HCT116 (cell line): ENCODE measurements around the gene ATP5MC3. TPM values are rescaled to one million over a fixed set of nuclear protein-coding genes. Genes with fewer than 3 reads are reported as not detected.
A peak's percentile ranks its signal among the peaks of the same experiment; 100 is the strongest.

Experiments used
- ATAC-seq: fragments of 200-7000 bp; cut with Tn5 transposase; 2 replicates; pipeline ENCODE4 v1.9.1; 2020; ENCODE audit warnings: mild to moderate bottlenecking, moderate library complexity
- Bru-seq: library from RNA; stranded (reverse); fragments of 400-500 nt; gene quantifications from one replicate; lab custom pipeline; 2021; lab: Mats Ljungman, UMichigan
- BruChase-seq, 2 experiments: library from RNA; stranded (reverse); fragments of 400-500 nt; gene quantifications; one replicate each; lab custom pipeline; 2021; lab: Mats Ljungman, UMichigan
- BruUV-seq: library from RNA; stranded (reverse); fragments of 400-500 nt; replicated peaks from 2 replicates; lab custom pipeline; 2021; lab: Mats Ljungman, UMichigan
- CTCF ChIA-PET: fragments of 300-600 bp; sonication (Branson Sonifier 250); formaldehyde crosslinking; loops from one replicate; lab custom pipeline; 2021; ENCODE audit warnings: antibody characterized with exemption; lab: Charles Lee
- POLR2A ChIA-PET: fragments of 300-600, 350-600 bp; sonication (Branson Sonifier 250); formaldehyde crosslinking; loops from one replicate; lab custom pipeline; 2021; ENCODE audit warnings: antibody characterized with exemption; lab: Charles Lee
- RAD21 ChIA-PET, 2 experiments: fragments of 300-600 bp; sonication (Branson Sonifier 250); formaldehyde crosslinking; loops; one replicate each; lab custom pipeline; 2023; ENCODE audit warnings: low total read pairs in 2 of 2; ENCODE audit not compliant: uncharacterized antibody in 2 of 2, unreplicated experiment in 2 of 2, low non-redundant PET in 1 of 2; lab: Charles Lee
- DNase-seq: peaks from one replicate; pipeline ENCODE4 v3.0.0-alpha.2; 2010; ENCODE audit warnings: low read depth, low spot score
- H2AFZ ChIP-seq: fragments of 200-600 bp; shearing (Covaris generic), sonication (generic); 2 replicates; pipeline ENCODE4 v1.6.1; 2017; ENCODE audit warnings: low read depth, mixed run types, mixed read lengths, antibody characterized with exemption, low read length; ENCODE audit not compliant: poor library complexity, severe bottlenecking
- H3K27ac ChIP-seq: 2 replicates; pipeline ENCODE4 v1.5.1; 2012; ENCODE audit warnings: low read depth, low read length
- H3K27me3 ChIP-seq: fragments of 200-600 bp; sonication (generic); 2 replicates; pipeline ENCODE4 v1.6.1; 2016; ENCODE audit warnings: mixed run types, low read length, mixed read lengths; ENCODE audit not compliant: insufficient read depth
- H3K36me3 ChIP-seq, 2 experiments: fragments of 200-500 bp in 1 of 2; fragments of 200-600 bp in 1 of 2; sonication (Bioruptor generic) in 1 of 2; sonication (generic) in 1 of 2; 2 replicates each; pipeline versions ENCODE4 v1.5.1 to v1.6.1; 2014 to 2016; ENCODE audit warnings: low read length in 2 of 2, inconsistent platforms in 1 of 2, mixed read lengths in 1 of 2, mixed run types in 1 of 2; ENCODE audit not compliant: insufficient read depth in 2 of 2, control insufficient read depth in 1 of 2
- H3K4me1 ChIP-seq, 2 experiments: fragments of 200-600 bp in 1 of 2; sonication (generic) in 1 of 2; 2 replicates each; pipeline versions ENCODE4 v1.5.1 to v1.6.1; 2012 to 2017; ENCODE audit warnings: low read length in 2 of 2, inconsistent platforms in 1 of 2, mild to moderate bottlenecking in 1 of 2, mixed read lengths in 1 of 2, mixed run types in 1 of 2, moderate library complexity in 1 of 2; ENCODE audit not compliant: insufficient read depth in 2 of 2, control insufficient read depth in 1 of 2
- H3K4me2 ChIP-seq: fragments of 200-600 bp; sonication (generic); 2 replicates; pipeline ENCODE4 v1.6.1; 2017; ENCODE audit warnings: mixed run types, low read length, mixed read lengths
- H3K4me3 ChIP-seq, 2 experiments: fragments of 200-600 bp in 1 of 2; sonication (generic) in 1 of 2; replicated peaks in 1 of 2; 2 replicates each; pipeline ENCODE4 v1.5.1; 2011 to 2016; ENCODE audit warnings: low read length in 2 of 2, control low read depth in 1 of 2, low read depth in 1 of 2, mild to moderate bottlenecking in 1 of 2, mixed read lengths in 1 of 2, mixed run types in 1 of 2
- H3K79me2 ChIP-seq: fragments of 200-600 bp; sonication (generic); 2 replicates; pipeline ENCODE4 v1.6.1; 2017; ENCODE audit warnings: mild to moderate bottlenecking, mixed run types, low read length, moderate library complexity, mixed read lengths; ENCODE audit not compliant: insufficient read depth
- H3K9ac ChIP-seq: fragments of 200-600 bp; sonication (generic); 2 replicates; pipeline ENCODE4 v1.6.1; 2016; ENCODE audit warnings: low read length, mixed read lengths
- H3K9me2 ChIP-seq: fragments of 200-600 bp; sonication (generic), shearing (Covaris generic); 2 replicates; pipeline ENCODE4 v1.6.1; 2017; ENCODE audit warnings: mixed run types, mild to moderate bottlenecking, moderate library complexity; ENCODE audit not compliant: insufficient read depth
- H3K9me3 ChIP-seq, 2 experiments: fragments of 200-500 bp in 1 of 2; fragments of 200-600 bp in 1 of 2; sonication (Bioruptor generic) in 1 of 2; sonication (generic) in 1 of 2; 2 replicates each; pipeline ENCODE4 v1.6.1; 2014 to 2017; ENCODE audit warnings: low read length in 2 of 2, mixed read lengths in 2 of 2, inconsistent platforms in 1 of 2, low read depth in 1 of 2, mild to moderate bottlenecking in 1 of 2, mixed run types in 1 of 2, moderate library complexity in 1 of 2; ENCODE audit not compliant: control insufficient read depth in 1 of 2, insufficient read depth in 1 of 2
- H4K20me1 ChIP-seq: fragments of 200-600 bp; sonication (generic), shearing (Covaris generic); 2 replicates; pipeline ENCODE4 v1.6.1; 2017; ENCODE audit warnings: mixed run types, mild to moderate bottlenecking, moderate library complexity; ENCODE audit not compliant: insufficient read depth
- ATF3 ChIP-seq: IDR thresholded peaks from 2 replicates; pipeline ENCODE4 v1.6.1; 2012
- CBX3 ChIP-seq: IDR thresholded peaks from 2 replicates; pipeline ENCODE4 v1.6.1; 2012; ENCODE audit warnings: low read depth
- CEBPB ChIP-seq: IDR thresholded peaks from 2 replicates; pipeline ENCODE4 v1.6.1; 2012; ENCODE audit warnings: low read depth
- CTCF ChIP-seq, 3 experiments: fragments of 200-600 bp in 1 of 3; sonication (generic) in 1 of 3; IDR thresholded peaks in 2 of 3; conservative IDR thresholded peaks in 1 of 3; 2 replicates each; pipeline ENCODE4 v1.5.1; 2012 to 2017; ENCODE audit warnings: low read depth in 2 of 3, low read length in 2 of 3, antibody characterized with exemption in 1 of 3, borderline replicate concordance in 1 of 3, control low read depth in 1 of 3, mild to moderate bottlenecking in 1 of 3, mixed read lengths in 1 of 3, mixed run types in 1 of 3, moderate library complexity in 1 of 3; ENCODE audit not compliant: insufficient read depth in 1 of 3
- EGR1 ChIP-seq: IDR thresholded peaks from 2 replicates; pipeline ENCODE4 v1.6.1; 2012; ENCODE audit warnings: low read depth
- ELF1 ChIP-seq: IDR thresholded peaks from 2 replicates; pipeline ENCODE4 v1.6.1; 2012; ENCODE audit warnings: low read depth, borderline replicate concordance
- EZH2 ChIP-seq: fragments of 200-600 bp; sonication (generic); IDR thresholded peaks from 2 replicates; pipeline ENCODE4 v1.6.1; 2017; ENCODE audit warnings: antibody characterized with exemption, mixed run types
- EZH2phosphoT487 ChIP-seq: fragments of 200-600 bp; IDR thresholded peaks from 2 replicates; pipeline ENCODE4 v1.6.1; 2018; ENCODE audit warnings: antibody characterized with exemption, borderline replicate concordance
- FOSL1 ChIP-seq: IDR thresholded peaks from 2 replicates; pipeline ENCODE4 v1.6.1; 2012; ENCODE audit warnings: low read depth
- JUND ChIP-seq: IDR thresholded peaks from 2 replicates; pipeline ENCODE4 v1.6.1; 2012
- MAX ChIP-seq: IDR thresholded peaks from 2 replicates; pipeline ENCODE4 v1.6.1; 2012
- POLR2A ChIP-seq: IDR thresholded peaks from 2 replicates; pipeline ENCODE4 v1.7.0; 2011; ENCODE audit warnings: borderline replicate concordance; ENCODE audit not compliant: insufficient read depth, insufficient read length; ENCODE audit errors: extremely low read depth
- POLR2AphosphoS5 ChIP-seq: IDR thresholded peaks from 2 replicates; pipeline ENCODE4 v1.6.1; 2011; ENCODE audit warnings: mild to moderate bottlenecking, low read depth, low read length, moderate library complexity
- RAD21 ChIP-seq: IDR thresholded peaks from 2 replicates; pipeline ENCODE4 v1.6.1; 2012; ENCODE audit warnings: low read depth, mild to moderate bottlenecking
- SIN3A ChIP-seq: IDR thresholded peaks from 2 replicates; pipeline ENCODE4 v1.6.1; 2012; ENCODE audit warnings: low read depth
- SP1 ChIP-seq: IDR thresholded peaks from 2 replicates; pipeline ENCODE4 v1.6.1; 2012; ENCODE audit warnings: low read depth
- SRF ChIP-seq: IDR thresholded peaks from 2 replicates; pipeline ENCODE4 v1.6.1; 2012; ENCODE audit warnings: low read depth
- TCF7L2 ChIP-seq: IDR thresholded peaks from 2 replicates; pipeline ENCODE4 v1.7.0; 2011; ENCODE audit warnings: borderline replicate concordance, inconsistent platforms; ENCODE audit not compliant: insufficient read depth, insufficient read length; ENCODE audit errors: extremely low read depth
- YY1 ChIP-seq: IDR thresholded peaks from 2 replicates; pipeline ENCODE4 v1.6.1; 2011; ENCODE audit warnings: low read length, low read depth, moderate library complexity, mild to moderate bottlenecking; ENCODE audit not compliant: insufficient replicate concordance; ENCODE audit errors: extremely low read depth
- ZBTB33 ChIP-seq: IDR thresholded peaks from 2 replicates; pipeline ENCODE4 v1.6.1; 2011; ENCODE audit warnings: mild to moderate bottlenecking, low read length, moderate library complexity; ENCODE audit not compliant: insufficient replicate concordance; ENCODE audit errors: extremely low read depth
- ZFX ChIP-seq: fragments of 450-650 bp; IDR thresholded peaks from 2 replicates; pipeline ENCODE4 v1.6.1; 2017
- ZNF274 ChIP-seq: fragments of 200-500 bp; sonication (Bioruptor generic); IDR thresholded peaks from 2 replicates; pipeline ENCODE4 v1.6.1; 2014; ENCODE audit warnings: mild to moderate bottlenecking, low read depth, low read length, inconsistent platforms
- intact Hi-C: fragments of 100-400 bp; cut with micrococcal nuclease; formaldehyde crosslinking; loops from 2 replicates; pipeline ENCODE4 v1.10.0; 2022
- long read RNA-seq: library from polyadenylated mRNA; unstranded; transcript quantifications from one replicate; pipeline ENCODE4 v2.0.0, GENCODE V29; 2021; ENCODE audit not compliant: unreplicated experiment
- polyA plus RNA-seq: library from polyadenylated mRNA; unstranded; fragments of >200 nt; gene quantifications from 2 replicates; pipeline ENCODE4 v1.2.1, GENCODE V29; 2012; ENCODE audit warnings: missing spikeins
- total RNA-seq: library from RNA; stranded (reverse); gene quantifications from one replicate; pipeline ENCODE4 v1.2.1, GENCODE V29; 2021; ENCODE audit not compliant: unreplicated experiment

ATP5MC3 gene
- total RNA-seq: 361 TPM
- 276 and 324 TPM in 2 replicates for polyA plus RNA-seq
- percentile 95 among the genes with signal in this experiment for Bru-seq, nascent RNA
- percentile 98 among the genes with signal in this experiment for BruChase-seq, experiment 1, labeled RNA remaining after a 6-hour chase
- percentile 95 among the genes with signal in this experiment for BruChase-seq, experiment 2, labeled RNA remaining after a 2-hour chase
- long read RNA-seq, full-length matches to known transcripts: 265 of 324 reads
- long read RNA-seq, partial matches to known transcripts: 28 of 324 reads
- long read RNA-seq, other reads (novel, unspliced or antisense): 31 of 324 reads

GRCh38 chr2:175181104-175181876 lies at the start of gene ATP5MC3:
TSS of gene ATP5MC3 (minus strand) at chr2:175181710. CDS start at chr2:175181393, 317 bp downstream.
- peaks cover 33 to 40% of the 10 kb centered on the region in 2 experiments for H3K36me3 ChIP-seq
- intact Hi-C loops: no loop called here
- RAD21 ChIA-PET: no interaction called here
- no peaks in the 10 kb centered on the region for H3K27me3 ChIP-seq
- peak; percentile 92 for ATAC-seq
- peaks cover 18% of the 10 kb centered on the region; the same call in 1 of the 2 replicates for H4K20me1 ChIP-seq
- CTCF ChIA-PET: no interaction called here
- H3K79me2 ChIP-seq: peaks cover 53% of the 10 kb centered on the region
- peak within 1 kb of the TSS; percentile 71 for H3K27ac ChIP-seq
- H3K9me3 ChIP-seq: no peaks in the 10 kb centered on the region
- H3K4me3 ChIP-seq: peak within 1 kb of the TSS; percentile 81 to 95
- H3K9ac ChIP-seq: peak within 1 kb of the TSS; percentile 93
- POLR2A ChIA-PET: no interaction called here
- DNase-seq: peak; percentile 91
- H3K4me2 ChIP-seq: peak within 1 kb of the TSS; percentile 83
- TSS peak; percentile 53 for BruUV-seq
- peak within 1 kb of the TSS; percentile 89 for H2AFZ ChIP-seq
- H3K4me1 ChIP-seq: peaks cover 4 to 13% of the 10 kb centered on the region in 2 experiments; a peak in 3 of 4 replicates
- H3K9me2 ChIP-seq: no peaks in the 10 kb centered on the region
- TF ChIP-seq YY1 (peak; percentile 87), JUND (no peak; the same call in 1 of the 2 replicates), MAX (peak; percentile 71), POLR2A (peak; percentile 94), ZBTB33 (peak; percentile 51), TCF7L2 (peak; percentile 64), CBX3 (peak; percentile 93), EZH2 (no peak), CEBPB (no peak), SRF (no peak), ZNF274 (no peak), EGR1 (no peak), ATF3 (no peak; the same call in 1 of the 2 replicates), EZH2phosphoT487 (no peak), ZFX (peak; percentile 99), SP1 (peak; percentile 68), RAD21 (no peak), POLR2AphosphoS5 (peak; percentile 96), CTCF (IDR thresholded peaks at IDR 0.05 in 2 of 3, conservative IDR thresholded peaks at IDR 0.05 in 1 of 3; ENCODE audit: borderline replicate concordance in 1 of 3, insufficient read depth in 1 of 3, low read depth in 2 of 3, low read length in 2 of 3) (peak in 1 of 3 experiments; percentile 34; a peak in 3 of 6 replicates), ELF1 (peak; percentile 60), SIN3A (peak; percentile 85), FOSL1 (no peak)
